ENCODE measurements around the gene RBM45.

RBM45 gene

GRCh38 chr2:178155524-178155923, 43.3 kb downstream of the RBM45 start:
- H3K36me3 ChIP-seq (ENCODE audit: control insufficient read depth, insufficient read depth, low read length) = no peaks in the 10 kb centered on the region
- no peak for DNase-seq (ENCODE audit: extremely low read depth, insufficient read length)
- no peak for TF ChIP-seq CTCF (IDR thresholded peaks at IDR 0.05; ENCODE audit: insufficient read depth, low read length, poor library complexity, severe bottlenecking)
- H3K4me3 ChIP-seq (replicated peaks; ENCODE audit: low read depth, low read length) = no peak overlapping the region
- no peaks in the 10 kb centered on the region; the same call in 1 of the 2 replicates for H3K27me3 ChIP-seq (replicated peaks; ENCODE audit: control insufficient read depth, insufficient read depth, low read length)

GRCh38 chr2:178157574-178157973, 45.3 kb downstream of the RBM45 start:
- no peak for TF ChIP-seq CTCF (IDR thresholded peaks at IDR 0.05; ENCODE audit: insufficient read depth, low read length, poor library complexity, severe bottlenecking)

GRCh38 chr2:178159966-178160365, 47.7 kb downstream of the RBM45 start:
- Histone ChIP-seq H3K36me3 (ENCODE audit: control insufficient read depth, insufficient read depth, low read length) (no peaks in the 10 kb centered on the region), H3K27me3 (replicated peaks; ENCODE audit: control insufficient read depth, insufficient read depth, low read length) (no peaks in the 10 kb centered on the region; the same call in 1 of the 2 replicates), H3K4me3 (replicated peaks; ENCODE audit: low read depth, low read length) (no peak overlapping the region)
- no peak for TF ChIP-seq CTCF (IDR thresholded peaks at IDR 0.05; ENCODE audit: insufficient read depth, low read length, poor library complexity, severe bottlenecking)
- no peak for DNase-seq (ENCODE audit: extremely low read depth, insufficient read length)

More at GRCh38 chr2:178157574-178157973, 45.3 kb downstream of the RBM45 start:
- no peak overlapping the region for H3K4me3 ChIP-seq (replicated peaks; ENCODE audit: low read depth, low read length)
- no peak for DNase-seq (ENCODE audit: extremely low read depth, insufficient read length)
- H3K36me3 ChIP-seq (ENCODE audit: control insufficient read depth, insufficient read depth, low read length) = no peaks in the 10 kb centered on the region
- no peaks in the 10 kb centered on the region; the same call in 1 of the 2 replicates for H3K27me3 ChIP-seq (replicated peaks; ENCODE audit: control insufficient read depth, insufficient read depth, low read length)

GRCh38 chr2:178160601-178161000, 48.4 kb downstream of the RBM45 start:
- DNase-seq (ENCODE audit: extremely low read depth, insufficient read length) = no peak
- H3K4me3 ChIP-seq (replicated peaks; ENCODE audit: low read depth, low read length) = no peak overlapping the region
- TF ChIP-seq CTCF (IDR thresholded peaks at IDR 0.05; ENCODE audit: insufficient read depth, low read length, poor library complexity, severe bottlenecking) = no peak
- H3K36me3 ChIP-seq (ENCODE audit: control insufficient read depth, insufficient read depth, low read length) = no peaks in the 10 kb centered on the region
- H3K27me3 ChIP-seq (replicated peaks; ENCODE audit: control insufficient read depth, insufficient read depth, low read length) = no peaks in the 10 kb centered on the region; the same call in 1 of the 2 replicates

GRCh38 chr2:178163395-178163794, 51.2 kb downstream of the RBM45 start:
- Histone ChIP-seq H3K36me3 (ENCODE audit: control insufficient read depth, insufficient read depth, low read length) (no peaks in the 10 kb centered on the region), H3K4me3 (replicated peaks; ENCODE audit: low read depth, low read length) (no peak overlapping the region), H3K27me3 (replicated peaks; ENCODE audit: control insufficient read depth, insufficient read depth, low read length) (no peaks in the 10 kb centered on the region)
- TF ChIP-seq CTCF (IDR thresholded peaks at IDR 0.05; ENCODE audit: insufficient read depth, low read length, poor library complexity, severe bottlenecking) = no peak
- DNase-seq (ENCODE audit: extremely low read depth, insufficient read length) = no peak

- no peak for TF ChIP-seq CTCF (IDR thresholded peaks at IDR 0.05; ENCODE audit: insufficient read depth, low read length, poor library complexity, severe bottlenecking)
- no peak overlapping the region for H3K4me3 ChIP-seq (replicated peaks; ENCODE audit: low read depth, low read length)
- DNase-seq (ENCODE audit: extremely low read depth, insufficient read length) = no peak
- H3K27me3 ChIP-seq (replicated peaks; ENCODE audit: control insufficient read depth, insufficient read depth, low read length) = no peaks in the 10 kb centered on the region
- no peaks in the 10 kb centered on the region for H3K36me3 ChIP-seq (ENCODE audit: control insufficient read depth, insufficient read depth, low read length)
Measured at GRCh38 chr2:178163911-178164310, 51.7 kb downstream of the RBM45 start.
